Suprapubic skin (tissue), 3 donors: ENCODE results near the gene CLMN.
"Not testable (repeated sequence)": the region's sequence is repeated elsewhere in the genome, so short reads cannot be mapped to it uniquely, and the experiment has no call there.

Experiments
- CTCF ChIP-seq, 2 donors: fragments of 200-600 bp in 1 of 2; fragments of 450-650 bp in 1 of 2; sonication (generic) in 1 of 2; IDR thresholded peaks; one replicate each; pipeline ENCODE4 v1.5.1; 2016 to 2019; ENCODE audit warnings: antibody characterized with exemption in 2 of 2, mild to moderate bottlenecking in 1 of 2, moderate library complexity in 1 of 2
- POLR2A ChIP-seq, 2 donors: fragments of 450-650 bp; IDR thresholded peaks; one replicate each; pipeline ENCODE4 v1.6.1; 2017; ENCODE audit warnings: antibody characterized with exemption in 2 of 2, mild to moderate bottlenecking in 2 of 2, moderate library complexity in 2 of 2

GRCh38 chr14:95201745-95202144 lies 118.0 kb downstream of the CLMN start:
- not testable (repeated sequence) for TF ChIP-seq POLR2A, CTCF (IDR thresholded peaks at IDR 0.05)
